Fibroblast of lung (primary cell): ENCODE data around the gene SYCE3. TPM values are rescaled to one million over a fixed set of nuclear protein-coding genes. Genes with fewer than 3 reads are reported as not detected.

ENCODE experiments used
- DNase-seq, 2 donors: peaks; one replicate each; pipeline versions ENCODE4 v3.0.0 to v3.0.0-alpha.2; 2010; ENCODE audit warnings: low read depth in 2 of 2
- H2AFZ ChIP-seq: 2 replicates; pipeline ENCODE4 v1.5.1; 2012; ENCODE audit warnings: low read length, control low read depth, inconsistent platforms
- H3K27ac ChIP-seq: 2 replicates; pipeline ENCODE4 v1.5.1; 2011; ENCODE audit warnings: low read length, control low read depth; ENCODE audit not compliant: insufficient read depth
- H3K27me3 ChIP-seq: 2 replicates; pipeline ENCODE4 v1.5.1; 2011; ENCODE audit warnings: mild to moderate bottlenecking, low read length; ENCODE audit not compliant: control insufficient read depth, insufficient read depth
- H3K36me3 ChIP-seq: 2 replicates; pipeline ENCODE4 v1.5.1; 2011; ENCODE audit warnings: low read length; ENCODE audit not compliant: control insufficient read depth, insufficient read depth
- H3K4me1 ChIP-seq: 2 replicates; pipeline ENCODE4 v1.5.1; 2011; ENCODE audit warnings: low read length; ENCODE audit not compliant: control insufficient read depth, insufficient read depth; ENCODE audit errors: extremely low read depth
- H3K4me2 ChIP-seq: 2 replicates; pipeline ENCODE4 v1.5.1; 2011; ENCODE audit warnings: low read length, control low read depth; ENCODE audit not compliant: insufficient read depth; ENCODE audit errors: extremely low read depth
- H3K4me3 ChIP-seq, 4 experiments: fragments of 200-600 bp in 1 of 4; sonication (generic) in 1 of 4; replicated peaks in 1 of 4; 2 replicates each; pipeline ENCODE4 v1.5.1; 2011 to 2016; ENCODE audit warnings: low read length in 4 of 4, low read depth in 3 of 4, mild to moderate bottlenecking in 3 of 4, control low read depth in 2 of 4, inconsistent platforms in 1 of 4, mixed read lengths in 1 of 4; ENCODE audit not compliant: insufficient read depth in 1 of 4; ENCODE audit errors: control extremely low read depth in 1 of 4
- H3K79me2 ChIP-seq: 2 replicates; pipeline ENCODE4 v1.5.1; 2012; ENCODE audit warnings: mild to moderate bottlenecking, low read length, inconsistent platforms; ENCODE audit not compliant: control insufficient read depth, insufficient read depth
- H3K9ac ChIP-seq: 2 replicates; pipeline ENCODE4 v1.5.1; 2011; ENCODE audit warnings: mild to moderate bottlenecking, low read length, control low read depth; ENCODE audit not compliant: insufficient read depth
- H3K9me3 ChIP-seq: 2 replicates; pipeline ENCODE4 v1.5.1; 2012; ENCODE audit warnings: low read depth, low read length; ENCODE audit not compliant: control insufficient read depth, insufficient read depth
- H4K20me1 ChIP-seq: 2 replicates; pipeline ENCODE4 v1.5.1; 2011; ENCODE audit warnings: low read length; ENCODE audit not compliant: control insufficient read depth, insufficient read depth; ENCODE audit errors: extremely low read depth
- CTCF ChIP-seq, 2 donors: IDR thresholded peaks in 1 of 2; conservative IDR thresholded peaks in 1 of 2; 1 replicate in 1 of 2; 2 replicates in 1 of 2; pipeline ENCODE4 v1.5.1; 2011 to 2012; ENCODE audit warnings: low read length in 2 of 2, control low read depth in 1 of 2, inconsistent platforms in 1 of 2, low read depth in 1 of 2, mild to moderate bottlenecking in 1 of 2
- EZH2 ChIP-seq: IDR thresholded peaks from 2 replicates; pipeline ENCODE4 v1.5.1; 2012; ENCODE audit warnings: low read length, control low read depth, mild to moderate bottlenecking; ENCODE audit errors: missing control alignments
- polyA plus RNA-seq, 2 donors: library from polyadenylated mRNA; depleted of rRNA in 1 of 2; stranded (reverse) in 1 of 2; unstranded in 1 of 2; fragments of >200 nt; gene quantifications; 2 replicates each; pipeline ENCODE4 v1.2.1, GENCODE V29; 2011 to 2012; ENCODE audit warnings: missing spikeins in 1 of 2
- total RNA-seq: library from RNA; depleted of rRNA; stranded (reverse); fragments of >200 nt; gene quantifications from 2 replicates; pipeline ENCODE4 v1.2.1, GENCODE V29; 2014

Gene SYCE3
- total and polyA plus RNA-seq, 2 donors (not counting 1 experiment from before 2014, with no cell fraction given): 0.33 TPM; not detected in 1

GRCh38 chr22:50605002-50605612 lies 42.4 kb upstream of the SYCE3 start:
- no peaks in the 10 kb centered on the region for H3K9me3 ChIP-seq
- no peaks in the 10 kb centered on the region for H3K4me1 ChIP-seq
- no peak overlapping the region for H3K4me3 ChIP-seq
- no peaks in the 10 kb centered on the region for H3K79me2 ChIP-seq
- TF ChIP-seq EZH2 (no peak), CTCF (conservative IDR thresholded peaks at IDR 0.05 in 1 of 2, IDR thresholded peaks at IDR 0.05 in 1 of 2; ENCODE audit: low read depth in 1 of 2, low read length in 2 of 2) (no peak)
- H3K4me2 ChIP-seq: no peak overlapping the region
- H3K27ac ChIP-seq: no peak overlapping the region
- DNase-seq: no peak
- H2AFZ ChIP-seq: no peak overlapping the region
- H3K36me3 ChIP-seq: no peaks in the 10 kb centered on the region
- H3K27me3 ChIP-seq: peaks cover 21% of the 10 kb centered on the region
- H4K20me1 ChIP-seq: no peaks in the 10 kb centered on the region
- H3K9ac ChIP-seq: no peak overlapping the region

- DNase-seq: no peak
- Histone ChIP-seq H3K27ac (no peak overlapping the region), H4K20me1 (no peaks in the 10 kb centered on the region), H3K27me3 (peaks cover 25% of the 10 kb centered on the region), H2AFZ (no peak overlapping the region), H3K79me2 (no peaks in the 10 kb centered on the region), H3K36me3 (no peaks in the 10 kb centered on the region), H3K9me3 (no peaks in the 10 kb centered on the region), H3K4me3 (no peak overlapping the region), H3K4me2 (no peak overlapping the region), H3K9ac (no peak overlapping the region), H3K4me1 (no peaks in the 10 kb centered on the region)
- TF ChIP-seq EZH2 (no peak), CTCF (conservative IDR thresholded peaks at IDR 0.05 in 1 of 2, IDR thresholded peaks at IDR 0.05 in 1 of 2; ENCODE audit: low read depth in 1 of 2, low read length in 2 of 2) (no peak)
Measured at GRCh38 chr22:50604256-50605001, 41.7 kb upstream of the SYCE3 start.

- Histone ChIP-seq H3K9me3 (no peaks in the 10 kb centered on the region), H3K4me2 (no peak overlapping the region), H3K4me3 (no peak overlapping the region), H3K4me1 (no peaks in the 10 kb centered on the region), H3K79me2 (no peaks in the 10 kb centered on the region), H2AFZ (no peak overlapping the region), H3K9ac (no peak overlapping the region), H3K27me3 (peaks cover 25% of the 10 kb centered on the region), H4K20me1 (no peaks in the 10 kb centered on the region), H3K36me3 (no peaks in the 10 kb centered on the region), H3K27ac (no peak overlapping the region)
- peak; percentile 59 for TF ChIP-seq EZH2
- no peak for TF ChIP-seq CTCF (conservative IDR thresholded peaks at IDR 0.05 in 1 of 2, IDR thresholded peaks at IDR 0.05 in 1 of 2; ENCODE audit: low read depth in 1 of 2, low read length in 2 of 2)
- DNase-seq: no peak
Measured at GRCh38 chr22:50603511-50604255, 41.0 kb upstream of the SYCE3 start.
